Stomach (tissue), 9 donors: ENCODE measurements around the gene SSR1. TPM values are rescaled to one million over a fixed set of nuclear protein-coding genes. Genes with fewer than 3 reads are reported as not detected.

Experiments
- DNase-seq, 2 donors: peaks; one replicate each; pipeline versions ENCODE4 v3.0.0 to v3.0.0-alpha.2; 2013 to 2019
- H3K27ac ChIP-seq, 5 donors: fragments of 200-600 bp in 4 of 5; sonication (generic) in 4 of 5; one replicate each; pipeline ENCODE4 v1.5.1; 2013 to 2019; ENCODE audit warnings: mild to moderate bottlenecking in 1 of 5, moderate library complexity in 1 of 5
- H3K27me3 ChIP-seq, 3 donors: fragments of 200-600 bp; sonication (generic); one replicate each; pipeline ENCODE4 v1.5.1; 2017 to 2019; ENCODE audit warnings: mixed run types in 1 of 3
- H3K36me3 ChIP-seq, 4 donors: fragments of 200-600 bp; sonication (generic); 1 replicate in 3 of 4; 2 replicates in 1 of 4; pipeline ENCODE4 v1.5.1; 2016 to 2019
- H3K4me1 ChIP-seq, 4 donors: fragments of 200-600 bp; sonication (generic); one replicate each; pipeline ENCODE4 v1.5.1; 2016 to 2019
- H3K4me3 ChIP-seq, 4 donors: fragments of 200-600 bp; sonication (generic) in 3 of 4; one replicate each; pipeline ENCODE4 v1.5.1; 2016 to 2019; ENCODE audit warnings: mild to moderate bottlenecking in 1 of 4
- H3K9me3 ChIP-seq, 4 donors: fragments of 200-600 bp; sonication (generic); one replicate each; pipeline ENCODE4 v1.5.1; 2016 to 2019
- EP300 ChIP-seq: sonication (generic); formaldehyde crosslinking; IDR thresholded peaks from one replicate; pipeline ENCODE4 v1.6.1; 2017; ENCODE audit warnings: antibody characterized with exemption
- POLR2A ChIP-seq, 4 donors: fragments of 450-650 bp; IDR thresholded peaks; one replicate each; pipeline ENCODE4 v1.6.1; 2016; ENCODE audit warnings: antibody characterized with exemption in 4 of 4, control low read depth in 2 of 4, mild to moderate bottlenecking in 1 of 4, moderate library complexity in 1 of 4
- POLR2AphosphoS5 ChIP-seq, 3 donors: sonication (generic); formaldehyde crosslinking; IDR thresholded peaks; one replicate each; pipeline ENCODE4 v1.6.1; 2016; ENCODE audit warnings: antibody characterized with exemption in 3 of 3
- WGBS, 5 donors: extraction: QIAGEN DNeasy Blood & Tissue Kit in 3 of 5; methylation state at CpG; one replicate each; pipeline versions ENCODE4 v1.1.5 to v1.1.7; 2013 to 2018; 5-methylcytosine and 5-hydroxymethylcytosine counted together
- intact Hi-C: fragments of 100-400 bp; cut with DNase I; formaldehyde crosslinking; loops from one replicate; pipeline ENCODE4 v1.15.1; 2023; ENCODE audit warnings: low total_unique reads
- polyA plus RNA-seq, 3 donors: library from polyadenylated mRNA; stranded (reverse); fragments of 200-250 nt; gene quantifications; one replicate each; pipeline ENCODE4 v1.2.3, GENCODE V29; 2013
- total RNA-seq, 5 donors: library from RNA; depleted of rRNA; stranded (reverse); fragments of >200 nt; gene quantifications; one replicate each; pipeline versions ENCODE4 v1.1.0 to v1.2.3, GENCODE V29; 2014 to 2016
- TF ChIP-seq, protein P1 (sequence below), 7 experiments: fragments of 450-650 bp in 4 of 7; fragments of 200-600 bp in 3 of 7; sonication (generic) in 3 of 7; IDR thresholded peaks; one replicate each; pipeline ENCODE4 v1.5.1; 2016 to 2019; ENCODE audit warnings: antibody characterized with exemption in 7 of 7, control low read depth in 2 of 7, mild to moderate bottlenecking in 1 of 7
- donor health status: healthy with polysubstance abuse.
- donor health status: Bipolar disorder and iron deficiency.
- donor health status: healthy.

The SSR1 gene
- total and polyA plus RNA-seq, 8 donors = 11.6 to 62.4 (median 30.1) TPM

DNA sequence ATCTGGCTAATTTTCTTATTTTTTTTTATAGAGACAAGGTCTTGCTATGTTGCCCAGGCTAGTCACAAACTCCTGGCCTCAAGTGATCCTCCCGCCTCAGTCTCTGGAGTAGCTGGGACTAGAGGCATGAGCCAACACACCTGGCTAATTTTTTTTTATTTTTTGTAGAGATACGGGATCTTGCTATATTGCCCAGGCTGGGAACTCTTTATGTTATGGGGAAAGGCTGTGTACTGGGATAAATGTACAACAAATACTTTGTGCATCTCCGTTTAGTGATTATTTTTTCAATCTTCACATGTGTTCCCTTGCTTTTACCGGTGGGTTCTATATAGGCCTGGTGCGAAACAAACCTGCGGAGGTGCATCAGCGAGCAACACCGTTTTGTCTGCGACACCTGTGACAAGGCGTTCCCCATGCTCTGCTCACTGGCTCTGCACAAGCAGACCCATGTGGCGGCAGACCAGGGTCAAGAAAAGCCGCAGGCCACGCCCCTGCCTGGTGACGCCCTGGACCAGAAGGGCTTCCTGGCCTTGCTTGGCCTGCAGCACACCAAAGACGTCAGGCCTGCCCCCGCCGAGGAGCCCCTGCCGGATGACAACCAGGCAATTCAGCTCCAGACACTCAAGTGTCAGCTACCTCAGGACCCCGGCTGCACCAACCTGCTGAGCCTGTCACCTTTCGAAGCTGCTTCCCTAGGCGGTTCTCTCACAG is 84.2 kb downstream of the SSR1 start:
- peaks cover 65 to 99% (median 91%) of the 10 kb centered on the region in 4 donors for H3K36me3 ChIP-seq

DNA sequence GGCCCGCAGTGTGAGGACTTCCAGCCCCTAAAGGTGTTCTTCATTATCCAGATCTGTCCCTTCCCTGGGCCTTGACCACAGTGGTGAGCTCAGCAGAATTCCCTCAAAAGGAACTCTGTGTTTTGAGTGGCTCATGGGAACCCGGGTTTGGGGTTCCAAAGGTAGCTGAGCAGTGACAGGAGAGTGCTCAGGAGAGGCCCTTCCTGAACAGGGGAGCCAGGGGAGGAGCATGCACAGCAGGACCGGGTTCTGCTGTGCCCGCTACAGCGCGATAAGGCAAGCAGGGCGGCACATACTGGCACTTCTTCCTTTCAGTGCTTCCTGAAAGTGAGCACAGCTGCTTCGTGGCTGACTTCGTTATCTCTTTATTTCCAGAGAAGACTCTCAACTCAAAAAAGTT is 88.3 kb downstream of the SSR1 start:
- Histone ChIP-seq H3K27ac (peak overlapping the region in 3 of 5 donors; percentile 3 to 43 (median 28)), H3K4me3 (no peak overlapping the region), H3K36me3 (peaks cover 44 to 81% (median 73%) of the 10 kb centered on the region in 4 donors), H3K27me3 (no peaks in the 10 kb centered on the region), H3K9me3 (no peaks in the 10 kb centered on the region), H3K4me1 (peaks cover 10 to 21% (median 11%) of the 10 kb centered on the region in 4 donors)
- no peak for DNase-seq
- intact Hi-C loops = no loop called here
- TF ChIP-seq EP300 = no peak
- no peak for TF ChIP-seq POLR2AphosphoS5 (IDR thresholded peaks at IDR 0.05)
- TF ChIP-seq, protein P1, sequence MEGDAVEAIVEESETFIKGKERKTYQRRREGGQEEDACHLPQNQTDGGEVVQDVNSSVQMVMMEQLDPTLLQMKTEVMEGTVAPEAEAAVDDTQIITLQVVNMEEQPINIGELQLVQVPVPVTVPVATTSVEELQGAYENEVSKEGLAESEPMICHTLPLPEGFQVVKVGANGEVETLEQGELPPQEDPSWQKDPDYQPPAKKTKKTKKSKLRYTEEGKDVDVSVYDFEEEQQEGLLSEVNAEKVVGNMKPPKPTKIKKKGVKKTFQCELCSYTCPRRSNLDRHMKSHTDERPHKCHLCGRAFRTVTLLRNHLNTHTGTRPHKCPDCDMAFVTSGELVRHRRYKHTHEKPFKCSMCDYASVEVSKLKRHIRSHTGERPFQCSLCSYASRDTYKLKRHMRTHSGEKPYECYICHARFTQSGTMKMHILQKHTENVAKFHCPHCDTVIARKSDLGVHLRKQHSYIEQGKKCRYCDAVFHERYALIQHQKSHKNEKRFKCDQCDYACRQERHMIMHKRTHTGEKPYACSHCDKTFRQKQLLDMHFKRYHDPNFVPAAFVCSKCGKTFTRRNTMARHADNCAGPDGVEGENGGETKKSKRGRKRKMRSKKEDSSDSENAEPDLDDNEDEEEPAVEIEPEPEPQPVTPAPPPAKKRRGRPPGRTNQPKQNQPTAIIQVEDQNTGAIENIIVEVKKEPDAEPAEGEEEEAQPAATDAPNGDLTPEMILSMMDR (IDR thresholded peaks at IDR 0.05) = no peak
- TF ChIP-seq POLR2A (IDR thresholded peaks at IDR 0.05) = no peak
- 56 to 74% (median 67%) methylated on average over 9 of the region's 9 CpGs for WGBS, 5 donors

More for the DNA sequence above, 84.2 kb downstream of the SSR1 start:
- no peak for DNase-seq
- TF ChIP-seq POLR2A (IDR thresholded peaks at IDR 0.05) (no peak), POLR2AphosphoS5 (IDR thresholded peaks at IDR 0.05) (no peak), EP300 (no peak)
- TF ChIP-seq, protein P1 (IDR thresholded peaks at IDR 0.05) = no peak
- Histone ChIP-seq H3K27me3 (no peaks in the 10 kb centered on the region), H3K4me3 (no peak overlapping the region), H3K9me3 (no peaks in the 10 kb centered on the region), H3K4me1 (peaks cover 0 to 13% (median 4%) of the 10 kb centered on the region in 4 donors), H3K27ac (no peak overlapping the region)
- 85 to 96% (median 89%) methylated on average over 12 to 21 of the region's 21 CpGs for WGBS, 5 donors
- intact Hi-C loops = no loop called here

DNA sequence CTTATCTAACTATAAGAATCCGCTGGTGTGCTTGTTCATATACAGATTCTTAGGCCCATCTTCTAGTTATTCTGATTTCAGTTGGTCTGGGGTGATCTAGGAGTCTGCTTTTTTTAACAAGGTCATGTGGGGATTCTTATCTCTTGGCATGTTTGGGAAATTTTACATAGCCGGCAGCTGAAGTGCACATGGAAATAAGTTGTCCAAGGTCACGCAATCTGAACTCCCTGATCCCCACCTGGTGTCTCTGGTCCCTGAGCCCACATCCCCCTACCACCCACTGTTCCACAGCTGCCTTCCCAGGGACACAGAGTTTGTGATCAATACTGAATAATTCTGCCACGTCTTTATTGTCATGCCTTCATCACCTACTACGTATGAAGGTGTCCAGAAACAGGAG is 90.8 kb downstream of the SSR1 start:
- 70 to 86% (median 80%) methylated on average over 5 of the region's 5 CpGs for WGBS, 5 donors
- no peak for DNase-seq
- H3K4me1 ChIP-seq = peaks cover 15 to 39% (median 26%) of the 10 kb centered on the region in 4 donors

DNA sequence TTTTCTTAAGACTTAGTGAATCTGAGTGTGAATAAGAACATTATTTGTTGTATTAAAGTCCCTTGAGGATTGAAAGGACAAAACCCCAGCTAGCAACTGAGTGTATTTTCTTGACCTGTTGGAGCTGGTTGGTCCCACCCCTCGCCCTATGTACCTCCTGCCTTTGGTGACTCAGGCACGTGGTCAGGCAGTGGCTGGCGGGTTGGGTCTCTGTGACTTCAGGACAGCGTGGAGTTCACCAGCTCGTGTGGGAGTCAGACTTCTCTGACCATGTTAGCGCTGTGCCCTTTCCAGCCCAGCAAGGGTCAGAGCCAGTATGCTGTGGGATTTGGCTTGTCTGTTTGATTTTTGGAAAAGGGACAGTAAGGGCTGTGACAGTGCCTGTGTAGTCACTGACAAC is 93.7 kb downstream of the SSR1 start:
- TF ChIP-seq POLR2AphosphoS5 (IDR thresholded peaks at IDR 0.05) (peak in 1 of 3 donors; percentile 13), POLR2A (IDR thresholded peaks at IDR 0.05) (no peak)
- Histone ChIP-seq H3K36me3 (peaks cover 15 to 65% (median 54%) of the 10 kb centered on the region in 4 donors), H3K4me1 (peaks cover 15 to 41% (median 29%) of the 10 kb centered on the region in 4 donors), H3K4me3 (no peak overlapping the region), H3K27ac (peak overlapping the region; percentile 0 to 63 (median 35)), H3K27me3 (no peaks in the 10 kb centered on the region), H3K9me3 (no peaks in the 10 kb centered on the region)
- 45 to 57% (median 52%) methylated on average over 4 to 6 of the region's 6 CpGs for WGBS, 5 donors
- intact Hi-C loops = no loop called here
- peak; percentile 47 to 65 for DNase-seq

More for the DNA sequence above, 90.8 kb downstream of the SSR1 start:
- no peak for TF ChIP-seq EP300
- no peak for TF ChIP-seq POLR2AphosphoS5 (IDR thresholded peaks at IDR 0.05)
- TF ChIP-seq POLR2A (IDR thresholded peaks at IDR 0.05) = no peak
- TF ChIP-seq, protein P1 (IDR thresholded peaks at IDR 0.05) = no peak
- Histone ChIP-seq H3K27ac (peak overlapping the region in 3 of 5 donors; percentile 3 to 5 (median 4)), H3K9me3 (no peaks in the 10 kb centered on the region), H3K27me3 (no peaks in the 10 kb centered on the region), H3K4me3 (no peak overlapping the region), H3K36me3 (peaks cover 21 to 65% (median 54%) of the 10 kb centered on the region in 4 donors)
- intact Hi-C loops = no loop called here
